WTC11 (cell line): ENCODE results near the gene NBL1. TPM values are rescaled to one million over a fixed set of nuclear protein-coding genes. Genes with fewer than 3 reads are reported as not detected.

Source experiments
- ATAC-seq: fragments of 200-7000 bp; cut with Tn5 transposase; 2 replicates; pipeline ENCODE4 v1.10.0; 2021; ENCODE audit warnings: mild to moderate bottlenecking, moderate library complexity
- CTCF ChIA-PET: fragments of 300-600 bp; sonication (Branson Sonifier 250); formaldehyde crosslinking; loops from one replicate; lab custom pipeline; 2021; ENCODE audit warnings: antibody characterized with exemption; lab: Charles Lee
- POLR2A ChIA-PET: fragments of 350-600 bp; sonication (Branson Sonifier 250); formaldehyde crosslinking; loops from one replicate; lab custom pipeline; 2021; ENCODE audit warnings: antibody characterized with exemption; lab: Charles Lee
- DNase-seq: peaks from one replicate; pipeline ENCODE4 v3.0.0; 2021; ENCODE audit warnings: low spot score
- H3K27ac Mint-ChIP-seq: 2 replicates; pipeline ENCODE4 v1.8.0; 2021; ENCODE audit warnings: mixed read lengths
- H3K27me3 Mint-ChIP-seq: 2 replicates; pipeline ENCODE4 v1.8.0; 2021; ENCODE audit warnings: low read depth, mild to moderate bottlenecking, moderate library complexity, mixed read lengths
- H3K36me3 Mint-ChIP-seq: 2 replicates; pipeline ENCODE4 v1.8.0; 2021; ENCODE audit warnings: mixed read lengths
- H3K4me1 Mint-ChIP-seq: 2 replicates; pipeline ENCODE4 v1.8.0; 2022; ENCODE audit warnings: mixed read lengths
- H3K4me3 Mint-ChIP-seq: 2 replicates; pipeline ENCODE4 v1.8.0; 2021; ENCODE audit warnings: mild to moderate bottlenecking, moderate library complexity, mixed read lengths
- H3K9me3 Mint-ChIP-seq: 2 replicates; pipeline ENCODE4 v1.8.0; 2021; ENCODE audit warnings: mixed read lengths
- CDX4 ChIP-seq: fragments of 250-450 bp; sonication (Bioruptor Pico); IDR thresholded peaks from 2 replicates; pipeline ENCODE4 v1.9.0; 2021; ENCODE audit warnings: moderate library complexity, mild to moderate bottlenecking, inconsistent platforms, borderline replicate concordance
- ESRRA ChIP-seq: sonication (generic); formaldehyde crosslinking; IDR thresholded peaks from 2 replicates; pipeline ENCODE4 v1.8.1; 2022; ENCODE audit warnings: mild to moderate bottlenecking, missing genetic modification reagents, borderline replicate concordance
- ETV6 ChIP-seq: sonication (generic); formaldehyde crosslinking; IDR thresholded peaks from 2 replicates; pipeline ENCODE4 v1.8.1; 2022; ENCODE audit warnings: mild to moderate bottlenecking, missing genetic modification reagents
- FOXJ3 ChIP-seq: sonication (generic); formaldehyde crosslinking; IDR thresholded peaks from 2 replicates; pipeline ENCODE4 v1.9.0; 2021; ENCODE audit warnings: missing genetic modification reagents, mild to moderate bottlenecking, borderline replicate concordance
- FOXP1 ChIP-seq: sonication (generic); formaldehyde crosslinking; IDR thresholded peaks from 2 replicates; pipeline ENCODE4 v1.8.0; 2022; ENCODE audit warnings: missing genetic modification reagents, mild to moderate bottlenecking, moderate library complexity, borderline replicate concordance
- HMGXB4 ChIP-seq: sonication (generic); formaldehyde crosslinking; IDR thresholded peaks from 2 replicates; pipeline ENCODE4 v1.8.1; 2023; ENCODE audit warnings: mild to moderate bottlenecking, moderate library complexity, missing genetic modification reagents
- NFE2L1 ChIP-seq: sonication (generic); formaldehyde crosslinking; IDR thresholded peaks from 2 replicates; pipeline ENCODE4 v1.8.1; 2023; ENCODE audit warnings: missing genetic modification reagents
- NR2C2 ChIP-seq: sonication (generic); formaldehyde crosslinking; IDR thresholded peaks from 2 replicates; pipeline ENCODE4 v1.8.0; 2022; ENCODE audit warnings: mild to moderate bottlenecking, missing genetic modification reagents
- PRRX2 ChIP-seq: fragments of 250-450 bp; sonication (Bioruptor Pico); IDR thresholded peaks from 2 replicates; pipeline ENCODE4 v1.8.0; 2021; ENCODE audit warnings: mild to moderate bottlenecking
- RELA ChIP-seq: sonication (generic); formaldehyde crosslinking; IDR thresholded peaks from 2 replicates; pipeline ENCODE4 v1.8.1; 2022; ENCODE audit warnings: missing genetic modification reagents, mild to moderate bottlenecking, borderline replicate concordance
- RORB ChIP-seq: fragments of 250-450 bp; sonication (Bioruptor Pico); IDR thresholded peaks from 2 replicates; pipeline ENCODE4 v1.9.0; 2021; ENCODE audit warnings: mild to moderate bottlenecking
- TP53 ChIP-seq: sonication (generic); formaldehyde crosslinking; IDR thresholded peaks from 2 replicates; pipeline ENCODE4 v1.8.1; 2023; ENCODE audit warnings: mild to moderate bottlenecking, missing genetic modification reagents
- ZBTB21 ChIP-seq: sonication (generic); formaldehyde crosslinking; IDR thresholded peaks from 2 replicates; pipeline ENCODE4 v1.8.1; 2023; ENCODE audit warnings: mild to moderate bottlenecking, missing genetic modification reagents, borderline replicate concordance
- ZNF121 ChIP-seq: sonication (generic); formaldehyde crosslinking; IDR thresholded peaks from 2 replicates; pipeline ENCODE4 v1.8.0; 2023; ENCODE audit warnings: missing genetic modification reagents
- ZNF138 ChIP-seq: sonication (generic); formaldehyde crosslinking; conservative IDR thresholded peaks from 2 replicates; pipeline ENCODE4 v1.8.1; 2022; ENCODE audit warnings: mild to moderate bottlenecking, moderate library complexity, missing genetic modification reagents
- ZNF396 ChIP-seq: fragments of 250-450 bp; sonication (Bioruptor Pico); IDR thresholded peaks from 2 replicates; pipeline ENCODE4 v1.8.0; 2021; ENCODE audit warnings: mild to moderate bottlenecking, moderate library complexity, borderline replicate concordance
- ZNF423 ChIP-seq: fragments of 250-450 bp; sonication (Bioruptor Pico); IDR thresholded peaks from 2 replicates; pipeline ENCODE4 v2.1.2; 2022; ENCODE audit warnings: mild to moderate bottlenecking, moderate library complexity
- total RNA-seq: library from RNA; stranded (reverse); gene quantifications from 3 replicates; pipeline ENCODE4 v1.2.3, GENCODE V29; 2021
- TF ChIP-seq, protein P1 (sequence below): sonication (generic); formaldehyde crosslinking; IDR thresholded peaks from 2 replicates; pipeline ENCODE4 v1.8.0; 2022; ENCODE audit warnings: mild to moderate bottlenecking, missing genetic modification reagents
- TF ChIP-seq, protein P2 (sequence below): fragments of 250-450 bp; sonication (Bioruptor Pico); IDR thresholded peaks from 2 replicates; pipeline ENCODE4 v2.1.2; 2022; ENCODE audit warnings: mild to moderate bottlenecking, moderate library complexity
- TF ChIP-seq, protein P3 (sequence below): fragments of 250-450 bp; sonication (Bioruptor Pico); IDR thresholded peaks from 2 replicates; pipeline ENCODE4 v1.9.0; 2021; ENCODE audit warnings: mild to moderate bottlenecking
- TF ChIP-seq, protein P4 (sequence below): fragments of 250-450 bp; sonication (Bioruptor Pico); conservative IDR thresholded peaks from 2 replicates; pipeline ENCODE4 v1.9.0; 2021; ENCODE audit warnings: mild to moderate bottlenecking

Gene NBL1
- total RNA-seq, 1 experiment from 2014 or later: 17.1 TPM

- no peak for DNase-seq
- no peaks in the 10 kb centered on the region for H3K9me3 Mint-ChIP-seq
- no peaks in the 10 kb centered on the region for H3K36me3 Mint-ChIP-seq
- H3K4me1 Mint-ChIP-seq: peaks cover 4% of the 10 kb centered on the region
- peaks cover 61% of the 10 kb centered on the region for H3K27me3 Mint-ChIP-seq
- H3K27ac Mint-ChIP-seq: no peak overlapping the region
- ATAC-seq: no peak; the same call in 1 of the 2 replicates
- CTCF ChIA-PET: interaction anchor here (0.6 to 2.0 kb wide), 3 partner anchors 11 to 40 kb away, joined by 3 to 14 read pairs (median 3); no protein-coding TSS in a partner anchor
- TF ChIP-seq NR2C2 (CRISPR knock-in tag) (no peak), ZNF423 (CRISPR knock-in tag) (peak; percentile 49; the same call in 1 of the 2 replicates)
- TF ChIP-seq, all 79 proteins: peak for 1
- POLR2A ChIA-PET: no interaction called here
- peak overlapping the region; percentile 71 for H3K4me3 Mint-ChIP-seq
Measured at GRCh38 chr1:19665186-19665495, 21.0 kb downstream of the NBL1 start.

DNA sequence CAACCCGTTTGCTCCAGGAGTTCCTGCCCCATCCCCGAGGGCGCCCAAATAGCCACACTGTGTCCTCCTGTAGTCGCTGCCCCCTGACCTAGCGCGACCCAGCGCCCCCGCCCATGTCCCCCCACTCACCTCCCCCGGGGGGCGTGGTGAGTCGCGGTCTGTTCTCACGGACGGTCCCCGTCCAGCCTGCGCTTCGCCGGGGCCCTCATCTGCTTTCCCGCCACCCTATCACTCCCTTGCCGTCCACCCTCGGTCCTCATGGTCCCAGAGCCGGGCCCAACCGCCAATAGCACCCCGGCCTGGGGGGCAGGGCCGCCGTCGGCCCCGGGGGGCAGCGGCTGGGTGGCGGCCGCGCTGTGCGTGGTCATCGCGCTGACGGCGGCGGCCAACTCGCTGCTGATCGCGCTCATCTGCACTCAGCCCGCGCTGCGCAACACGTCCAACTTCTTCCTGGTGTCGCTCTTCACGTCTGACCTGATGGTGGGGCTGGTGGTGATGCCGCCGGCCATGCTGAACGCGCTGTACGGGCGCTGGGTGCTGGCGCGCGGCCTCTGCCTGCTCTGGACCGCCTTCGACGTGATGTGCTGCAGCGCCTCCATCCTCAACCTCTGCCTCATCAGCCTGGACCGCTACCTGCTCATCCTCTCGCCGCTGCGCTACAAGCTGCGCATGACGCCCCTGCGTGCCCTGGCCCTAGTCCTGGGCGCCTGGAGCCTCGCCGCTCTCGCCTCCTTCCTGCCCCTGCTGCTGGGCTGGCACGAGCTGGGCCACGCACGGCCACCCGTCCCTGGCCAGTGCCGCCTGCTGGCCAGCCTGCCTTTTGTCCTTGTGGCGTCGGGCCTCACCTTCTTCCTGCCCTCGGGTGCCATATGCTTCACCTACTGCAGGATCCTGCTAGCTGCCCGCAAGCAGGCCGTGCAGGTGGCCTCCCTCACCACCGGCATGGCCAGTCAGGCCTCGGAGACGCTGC, 21.7 kb downstream of the NBL1 start:
- POLR2A ChIA-PET: no interaction called here
- Mint-ChIP-seq H3K27me3 (peaks cover 61% of the 10 kb centered on the region), H3K36me3 (no peaks in the 10 kb centered on the region), H3K4me1 (peaks cover 4% of the 10 kb centered on the region), H3K27ac (no peak overlapping the region), H3K9me3 (no peaks in the 10 kb centered on the region), H3K4me3 (peak overlapping the region; percentile 71)
- DNase-seq (peak; percentile 49), ATAC-seq (peak; percentile 63)
- CTCF ChIA-PET: interaction anchor here (1.0 to 2.0 kb wide), 5 partner anchors 11 to 50 kb away, joined by 3 to 14 read pairs (median 3); no protein-coding TSS in a partner anchor
- no peak for TF ChIP-seq RELA (CRISPR knock-in tag)
- TF ChIP-seq, protein P1, sequence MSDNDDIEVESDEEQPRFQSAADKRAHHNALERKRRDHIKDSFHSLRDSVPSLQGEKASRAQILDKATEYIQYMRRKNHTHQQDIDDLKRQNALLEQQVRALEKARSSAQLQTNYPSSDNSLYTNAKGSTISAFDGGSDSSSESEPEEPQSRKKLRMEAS (CRISPR knock-in tag): 0 out of 2 replicates have a peak, but pooled peaks have one; percentile 44
- TF ChIP-seq FOXJ3: no peak
- no peak for TF ChIP-seq TP53 (CRISPR knock-in tag)
- TF ChIP-seq RORB: no peak
- TF ChIP-seq ZBTB21 (CRISPR knock-in tag): 0 out of 2 replicates have a peak, but pooled peaks have one; percentile 40
- TF ChIP-seq HMGXB4 (CRISPR knock-in tag): 0 out of 2 replicates have a peak, but pooled peaks have one; percentile 17
- TF ChIP-seq NFE2L1: no peak
- no peak for TF ChIP-seq CDX4 (CRISPR knock-in tag)
- no peak for TF ChIP-seq ESRRA (CRISPR knock-in tag)
- TF ChIP-seq ZNF396 (CRISPR knock-in tag): no peak
- 0 out of 2 replicates have a peak, but pooled peaks have one; percentile 34 for TF ChIP-seq ZNF138
- TF ChIP-seq FOXP1 (CRISPR knock-in tag): peak; percentile 62; the same call in 1 of the 2 replicates
- peak; percentile 49; the same call in 1 of the 2 replicates for TF ChIP-seq ETV6 (CRISPR knock-in tag)
- TF ChIP-seq ZNF121 (CRISPR knock-in tag): peak; percentile 45; the same call in 1 of the 2 replicates
- TF ChIP-seq, protein P2, sequence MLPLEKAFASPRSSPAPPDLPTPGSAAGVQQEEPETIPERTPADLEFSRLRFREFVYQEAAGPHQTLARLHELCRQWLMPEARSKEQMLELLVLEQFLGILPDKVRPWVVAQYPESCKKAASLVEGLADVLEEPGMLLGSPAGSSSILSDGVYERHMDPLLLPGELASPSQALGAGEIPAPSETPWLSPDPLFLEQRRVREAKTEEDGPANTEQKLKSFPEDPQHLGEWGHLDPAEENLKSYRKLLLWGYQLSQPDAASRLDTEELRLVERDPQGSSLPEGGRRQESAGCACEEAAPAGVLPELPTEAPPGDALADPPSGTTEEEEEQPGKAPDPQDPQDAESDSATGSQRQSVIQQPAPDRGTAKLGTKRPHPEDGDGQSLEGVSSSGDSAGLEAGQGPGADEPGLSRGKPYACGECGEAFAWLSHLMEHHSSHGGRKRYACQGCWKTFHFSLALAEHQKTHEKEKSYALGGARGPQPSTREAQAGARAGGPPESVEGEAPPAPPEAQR (CRISPR knock-in tag): no peak
- TF ChIP-seq PRRX2 (CRISPR knock-in tag): no peak
- TF ChIP-seq, protein P3, sequence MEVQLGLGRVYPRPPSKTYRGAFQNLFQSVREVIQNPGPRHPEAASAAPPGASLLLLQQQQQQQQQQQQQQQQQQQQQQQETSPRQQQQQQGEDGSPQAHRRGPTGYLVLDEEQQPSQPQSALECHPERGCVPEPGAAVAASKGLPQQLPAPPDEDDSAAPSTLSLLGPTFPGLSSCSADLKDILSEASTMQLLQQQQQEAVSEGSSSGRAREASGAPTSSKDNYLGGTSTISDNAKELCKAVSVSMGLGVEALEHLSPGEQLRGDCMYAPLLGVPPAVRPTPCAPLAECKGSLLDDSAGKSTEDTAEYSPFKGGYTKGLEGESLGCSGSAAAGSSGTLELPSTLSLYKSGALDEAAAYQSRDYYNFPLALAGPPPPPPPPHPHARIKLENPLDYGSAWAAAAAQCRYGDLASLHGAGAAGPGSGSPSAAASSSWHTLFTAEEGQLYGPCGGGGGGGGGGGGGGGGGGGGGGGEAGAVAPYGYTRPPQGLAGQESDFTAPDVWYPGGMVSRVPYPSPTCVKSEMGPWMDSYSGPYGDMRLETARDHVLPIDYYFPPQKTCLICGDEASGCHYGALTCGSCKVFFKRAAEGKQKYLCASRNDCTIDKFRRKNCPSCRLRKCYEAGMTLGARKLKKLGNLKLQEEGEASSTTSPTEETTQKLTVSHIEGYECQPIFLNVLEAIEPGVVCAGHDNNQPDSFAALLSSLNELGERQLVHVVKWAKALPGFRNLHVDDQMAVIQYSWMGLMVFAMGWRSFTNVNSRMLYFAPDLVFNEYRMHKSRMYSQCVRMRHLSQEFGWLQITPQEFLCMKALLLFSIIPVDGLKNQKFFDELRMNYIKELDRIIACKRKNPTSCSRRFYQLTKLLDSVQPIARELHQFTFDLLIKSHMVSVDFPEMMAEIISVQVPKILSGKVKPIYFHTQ (CRISPR knock-in tag): no peak
- TF ChIP-seq, protein P4, sequence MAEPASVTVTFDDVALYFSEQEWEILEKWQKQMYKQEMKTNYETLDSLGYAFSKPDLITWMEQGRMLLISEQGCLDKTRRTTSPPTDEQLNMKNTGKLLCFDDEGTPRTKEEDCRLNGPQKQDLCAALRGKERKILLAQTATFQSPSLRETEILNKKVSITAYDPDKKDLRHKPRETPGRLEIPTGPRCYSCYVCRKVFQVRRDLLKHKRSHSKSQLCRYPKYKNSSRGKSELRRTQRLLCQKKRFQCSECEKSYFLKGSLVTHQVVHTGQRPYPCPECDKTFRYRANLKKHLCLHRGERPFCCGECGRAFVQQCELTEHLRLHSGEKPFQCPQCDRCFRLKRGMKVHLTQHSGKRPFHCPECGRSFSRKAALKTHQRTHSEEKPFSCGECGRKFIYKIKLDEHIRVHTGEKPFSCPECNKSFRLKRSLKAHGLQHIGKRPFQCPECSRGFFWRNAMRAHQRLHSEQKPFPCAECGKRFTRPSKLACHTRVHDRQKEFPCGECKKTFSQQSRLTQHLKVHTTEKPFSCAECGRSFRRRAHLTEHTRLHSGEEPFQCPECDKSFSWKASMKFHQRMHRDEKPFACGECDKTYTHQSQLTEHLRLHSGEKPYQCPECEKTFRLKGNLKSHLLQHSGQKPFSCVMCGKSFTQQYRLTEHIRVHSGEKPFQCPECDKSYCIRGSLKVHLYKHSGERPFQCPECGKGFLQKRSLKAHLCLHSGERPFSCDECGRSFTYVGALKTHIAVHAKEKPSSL (CRISPR knock-in tag): no peak
